Thymus (tissue), 11 donors: Measurements from ENCODE around the gene ILRUN. TPM values are rescaled to one million over a fixed set of nuclear protein-coding genes. Genes with fewer than 3 reads are reported as not detected.
"Not testable (repeated sequence)": the region's sequence is repeated elsewhere in the genome, so short reads cannot be mapped to it uniquely, and the experiment has no call there.

ENCODE experiments used
- DNase-seq, 9 donors: peaks; one replicate each; pipeline ENCODE4 v3.0.0-alpha.2; 2013; ENCODE audit warnings: low spot score in 9 of 9, low read depth in 6 of 9, missing footprints in 1 of 9
- H3K27ac ChIP-seq, 2 donors: one replicate each; pipeline ENCODE4 v1.5.1; 2013; ENCODE audit warnings: control low read depth in 1 of 2, low read depth in 1 of 2, low read length in 1 of 2, mild to moderate bottlenecking in 1 of 2, moderate library complexity in 1 of 2
- H3K27me3 ChIP-seq, 2 donors: one replicate each; pipeline ENCODE4 v1.5.1; 2013; ENCODE audit warnings: low read length in 1 of 2; ENCODE audit not compliant: control insufficient read depth in 2 of 2, insufficient read depth in 1 of 2
- H3K36me3 ChIP-seq, 2 donors: one replicate each; pipeline ENCODE4 v1.5.1; 2013; ENCODE audit warnings: low read length in 1 of 2, mild to moderate bottlenecking in 1 of 2, moderate library complexity in 1 of 2; ENCODE audit not compliant: control insufficient read depth in 2 of 2, insufficient read depth in 2 of 2
- H3K4me1 ChIP-seq, 2 donors: one replicate each; pipeline ENCODE4 v1.5.1; 2013; ENCODE audit warnings: low read length in 2 of 2; ENCODE audit not compliant: control insufficient read depth in 2 of 2, insufficient read depth in 2 of 2
- H3K4me3 ChIP-seq, 2 donors: one replicate each; pipeline ENCODE4 v1.5.1; 2013; ENCODE audit warnings: low read length in 2 of 2, control low read depth in 1 of 2, mild to moderate bottlenecking in 1 of 2
- H3K9me3 ChIP-seq, 2 donors: one replicate each; pipeline ENCODE4 v1.5.1; 2013; ENCODE audit warnings: low read length in 1 of 2, mild to moderate bottlenecking in 1 of 2; ENCODE audit not compliant: control insufficient read depth in 2 of 2, insufficient read depth in 1 of 2
- WGBS: extraction: QIAGEN DNeasy Blood & Tissue Kit; methylation state at CpG from one replicate; pipeline ENCODE4 v1.1.7; 2013; 5-methylcytosine and 5-hydroxymethylcytosine counted together
- polyA plus RNA-seq: library from polyadenylated mRNA; stranded (reverse); fragments of 200-250 nt; gene quantifications from one replicate; pipeline ENCODE4 v1.2.3, GENCODE V29; 2013
- total RNA-seq: library from RNA; stranded (reverse); fragments of 120-200 nt; gene quantifications from one replicate; pipeline ENCODE4 v1.2.4, GENCODE V29; 2013
- donor health status: healthy.

Gene ILRUN
- total and polyA plus RNA-seq, 2 donors = 17.4 to 35.5 TPM

DNA sequence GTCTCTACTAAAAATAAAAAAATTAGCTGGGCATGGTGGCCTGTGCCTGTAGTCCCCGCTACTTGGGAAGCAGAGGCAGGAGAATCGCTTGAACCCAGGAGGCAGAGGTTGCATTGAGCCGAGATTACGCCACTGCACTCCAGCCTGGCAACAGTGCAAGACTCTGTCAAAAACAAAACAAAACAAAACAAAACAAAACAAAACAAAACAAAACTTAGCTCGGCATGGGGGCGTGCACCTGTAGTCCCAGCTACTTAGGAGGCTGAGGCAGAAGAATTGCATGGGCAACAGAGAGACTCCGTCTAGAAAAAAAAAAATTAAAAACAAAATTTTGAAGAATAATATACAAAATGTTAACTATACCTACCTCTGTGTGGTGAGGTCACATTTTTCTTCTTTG lies 16.3 kb upstream of the ILRUN start:
- H3K27ac ChIP-seq, H3K36me3 ChIP-seq, H3K27me3 ChIP-seq, H3K4me3 ChIP-seq, DNase-seq, H3K9me3 ChIP-seq, H3K4me1 ChIP-seq: not testable (repeated sequence)
- 98% methylated on average over 7 of the region's 7 CpGs for WGBS

- no peak for DNase-seq
- no peak overlapping the region for H3K27ac ChIP-seq
- no peaks in the 10 kb centered on the region for H3K9me3 ChIP-seq
- H3K36me3 ChIP-seq = no peaks in the 10 kb centered on the region
- no peaks in the 10 kb centered on the region for H3K4me1 ChIP-seq
- 90% methylated on average over 5 of the region's 5 CpGs for WGBS
- no peaks in the 10 kb centered on the region for H3K27me3 ChIP-seq
- H3K4me3 ChIP-seq = no peak overlapping the region
These were observed 12.8 kb upstream of the ILRUN start for GRCh38 chr6:34709386-34709785.

GRCh38 chr6:34705241-34705640 lies 8.7 kb upstream of the ILRUN start:
- Histone ChIP-seq H3K27me3 (no peaks in the 10 kb centered on the region), H3K4me3 (no peak overlapping the region), H3K36me3 (no peaks in the 10 kb centered on the region), H3K4me1 (no peaks in the 10 kb centered on the region), H3K9me3 (no peaks in the 10 kb centered on the region), H3K27ac (no peak overlapping the region)
- DNase-seq = no peak
- WGBS = 95% methylated on average over 3 of the region's 3 CpGs

DNA sequence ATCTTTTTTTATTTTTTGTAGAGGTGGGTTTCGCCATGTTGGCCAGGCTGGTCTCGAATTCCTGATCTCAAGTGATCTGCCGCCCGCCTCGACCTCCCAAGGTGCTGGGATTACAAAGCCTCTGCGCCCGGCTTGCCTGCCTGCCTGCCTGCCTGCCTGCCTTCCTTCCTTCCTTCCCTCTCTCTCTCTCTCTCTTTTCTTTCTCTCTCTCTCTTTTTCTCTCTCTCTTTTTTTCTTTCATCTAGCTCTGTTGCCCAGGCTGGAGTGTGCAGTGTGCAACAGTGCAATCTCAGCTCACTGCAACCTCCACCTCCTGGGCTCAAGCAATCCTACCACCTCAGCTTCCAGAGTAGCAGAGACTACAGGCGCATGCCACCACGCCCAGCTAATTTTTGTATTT lies 4.6 kb upstream of the ILRUN start:
- Histone ChIP-seq H3K27ac (no peak overlapping the region), H3K4me1 (peaks cover 4 to 5% of the 10 kb centered on the region in 2 donors), H3K27me3 (no peaks in the 10 kb centered on the region), H3K36me3 (no peaks in the 10 kb centered on the region), H3K9me3 (no peaks in the 10 kb centered on the region), H3K4me3 (no peak overlapping the region)
- WGBS = 94% methylated on average over 9 of the region's 9 CpGs
- no peak for DNase-seq

DNA sequence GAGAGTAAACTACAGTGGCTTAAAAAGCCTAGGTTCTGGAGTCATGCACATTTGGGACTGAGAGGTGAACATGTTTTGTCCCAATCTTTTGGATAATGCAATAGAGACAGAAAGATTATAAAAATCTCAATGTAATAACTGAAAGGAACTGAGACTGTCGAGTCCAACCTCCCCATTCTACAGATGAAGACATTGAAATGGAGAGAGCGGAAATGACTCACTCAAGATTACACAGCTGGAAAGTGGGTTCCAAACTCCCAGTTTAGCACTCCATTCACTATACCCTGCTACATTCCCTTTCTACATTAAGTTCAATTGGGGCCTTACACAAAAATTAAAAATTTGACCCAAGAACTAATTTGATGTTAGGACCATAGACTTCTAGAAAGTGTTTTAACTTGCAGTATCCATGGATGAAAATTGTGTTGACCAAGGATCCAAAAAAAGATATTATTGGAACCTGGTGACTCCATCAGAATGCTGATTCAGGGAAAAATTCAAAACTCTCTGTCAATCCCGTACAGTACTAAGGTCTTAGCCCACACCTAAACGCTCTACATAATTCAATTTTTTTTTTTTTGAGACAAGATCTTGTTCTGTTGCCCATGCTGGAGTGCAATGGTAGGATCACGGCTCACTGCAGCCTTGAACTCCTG lies 1.5 kb upstream of the ILRUN start:
- no peak overlapping the region for H3K4me3 ChIP-seq
- 97% methylated on average over 5 of the region's 5 CpGs for WGBS
- H3K9me3 ChIP-seq = no peaks in the 10 kb centered on the region
- H3K27me3 ChIP-seq = no peaks in the 10 kb centered on the region
- peaks cover 13 to 18% of the 10 kb centered on the region in 2 donors for H3K4me1 ChIP-seq
- H3K36me3 ChIP-seq = no peaks in the 10 kb centered on the region
- DNase-seq = no peak
- H3K27ac ChIP-seq = no peak overlapping the region

DNA sequence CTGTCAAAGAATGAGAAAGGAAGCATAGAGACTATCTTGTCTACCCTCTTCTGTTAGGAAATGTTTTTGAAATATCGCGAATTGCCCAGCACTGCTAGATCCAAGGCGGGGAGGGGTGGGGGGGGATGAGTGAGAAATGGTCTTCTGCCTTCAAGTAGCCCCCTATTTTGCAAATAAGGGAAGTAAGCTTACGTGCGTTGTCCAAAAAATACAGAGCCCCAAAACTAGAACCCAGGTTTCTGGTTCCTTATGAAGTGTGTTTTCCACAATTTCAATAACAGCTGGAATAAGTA lies 923 bp upstream of the ILRUN start:
- peak overlapping the region; percentile 94 to 99 for H3K4me3 ChIP-seq
- no peak overlapping the region for H3K27ac ChIP-seq
- H3K27me3 ChIP-seq = no peaks in the 10 kb centered on the region
- H3K4me1 ChIP-seq = peaks cover 13 to 18% of the 10 kb centered on the region in 2 donors
- no peaks in the 10 kb centered on the region for H3K36me3 ChIP-seq
- WGBS = 58% methylated on average over 5 of the region's 5 CpGs
- DNase-seq = no peak
- no peaks in the 10 kb centered on the region for H3K9me3 ChIP-seq

DNA sequence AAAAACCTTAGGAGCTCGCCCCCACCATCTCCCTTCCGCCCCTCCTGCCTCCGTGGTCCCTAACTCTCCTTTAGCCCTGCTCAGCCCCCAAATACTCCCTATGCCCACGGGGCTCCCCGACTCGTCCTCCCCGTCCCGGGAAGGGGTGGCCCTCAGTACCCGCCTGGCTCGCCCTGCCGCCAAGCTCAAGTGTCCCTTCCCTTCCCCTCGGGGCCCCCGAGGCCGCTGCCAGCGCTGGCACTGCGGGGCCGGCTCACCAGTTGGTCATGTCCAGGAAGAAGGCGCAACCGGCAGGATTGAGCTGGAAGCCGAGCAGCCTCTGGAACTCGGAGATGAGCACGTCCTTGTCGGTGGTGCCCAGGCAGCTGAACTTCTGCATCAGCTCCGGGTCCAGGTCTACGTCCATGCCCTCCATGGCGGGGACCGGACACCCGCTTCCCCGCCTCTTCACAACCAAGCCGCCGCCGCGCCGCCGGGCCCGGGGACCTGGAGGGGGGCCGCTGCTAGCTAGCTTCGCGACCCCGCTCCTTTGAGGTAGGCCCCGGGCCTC lies 303 bp downstream of the ILRUN start:
- Histone ChIP-seq H3K36me3 (no peaks in the 10 kb centered on the region), H3K27me3 (no peaks in the 10 kb centered on the region), H3K4me3 (peak overlapping the region; percentile 94 to 99), H3K4me1 (peaks cover 13 to 18% of the 10 kb centered on the region in 2 donors), H3K27ac (peak overlapping the region; percentile 75 to 85), H3K9me3 (no peaks in the 10 kb centered on the region)
- WGBS = under 1% methylated on average over 41 of the region's 41 CpGs
- peak in 3 of 9 donors; percentile 26 to 36 (median 32) for DNase-seq

- 32% methylated on average over 5 of the region's 5 CpGs for WGBS
- Histone ChIP-seq H3K27ac (peak overlapping the region; percentile 75 to 85), H3K4me1 (peaks cover 13 to 18% of the 10 kb centered on the region in 2 donors), H3K36me3 (no peaks in the 10 kb centered on the region), H3K4me3 (peak overlapping the region; percentile 94 to 99), H3K9me3 (no peaks in the 10 kb centered on the region), H3K27me3 (no peaks in the 10 kb centered on the region)
- DNase-seq = no peak
These were observed 808 bp downstream of the ILRUN start for GRCh38 chr6:34695729-34696188.

DNA sequence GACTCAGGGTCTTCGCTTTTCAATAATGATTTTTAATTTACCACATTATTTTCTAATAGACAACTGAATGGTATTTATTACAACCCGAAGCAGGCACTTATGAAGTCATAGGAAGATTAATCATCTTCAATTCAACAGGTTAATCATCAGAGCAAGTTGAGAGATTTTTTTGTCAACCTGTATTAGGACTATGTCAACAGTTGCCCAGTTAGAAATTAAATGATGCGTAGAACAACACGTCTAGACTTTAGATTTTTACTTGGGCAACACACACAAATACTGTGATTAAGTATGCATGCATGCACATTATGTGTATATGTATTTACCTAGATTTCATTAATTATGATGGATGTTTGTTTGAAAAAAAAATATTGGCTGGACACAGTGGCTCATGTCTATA lies 4.3 kb downstream of the ILRUN start:
- Histone ChIP-seq H3K36me3 (peaks cover 2 to 3% of the 10 kb centered on the region in 2 donors), H3K4me1 (peaks cover 8 to 17% of the 10 kb centered on the region in 2 donors), H3K4me3 (no peak overlapping the region), H3K27me3 (no peaks in the 10 kb centered on the region), H3K27ac (no peak overlapping the region), H3K9me3 (no peaks in the 10 kb centered on the region)
- no peak for DNase-seq
- 98% methylated on average over 4 of the region's 4 CpGs for WGBS
